Mononuclear cell (primary cell): ENCODE measurements around the gene LCP2. TPM values are rescaled to one million over a fixed set of nuclear protein-coding genes. Genes with fewer than 3 reads are reported as not detected.

Experiments used
- H3K27me3 ChIP-seq: 2 replicates; pipeline ENCODE4 v1.6.0; 2011; ENCODE audit warnings: low read length, control low read depth; ENCODE audit not compliant: insufficient read depth
- H3K4me1 ChIP-seq: 2 replicates; pipeline ENCODE4 v1.5.1; 2011; ENCODE audit warnings: mild to moderate bottlenecking, low read length, control low read depth; ENCODE audit not compliant: insufficient read depth
- H3K4me3 ChIP-seq: 2 replicates; pipeline ENCODE4 v1.5.1; 2011; ENCODE audit warnings: mild to moderate bottlenecking, low read length, moderate library complexity
- H3K9me3 ChIP-seq: 2 replicates; pipeline ENCODE4 v1.5.1; 2011; ENCODE audit warnings: low read depth, mild to moderate bottlenecking, control low read depth, low read length
- total RNA-seq: library from RNA; depleted of rRNA; stranded (reverse); fragments of >200 nt; gene quantifications from one replicate; pipeline ENCODE4 v1.2.3, GENCODE V29; 2012

Gene LCP2
- total RNA-seq, 1 donor: 440 TPM

DNA sequence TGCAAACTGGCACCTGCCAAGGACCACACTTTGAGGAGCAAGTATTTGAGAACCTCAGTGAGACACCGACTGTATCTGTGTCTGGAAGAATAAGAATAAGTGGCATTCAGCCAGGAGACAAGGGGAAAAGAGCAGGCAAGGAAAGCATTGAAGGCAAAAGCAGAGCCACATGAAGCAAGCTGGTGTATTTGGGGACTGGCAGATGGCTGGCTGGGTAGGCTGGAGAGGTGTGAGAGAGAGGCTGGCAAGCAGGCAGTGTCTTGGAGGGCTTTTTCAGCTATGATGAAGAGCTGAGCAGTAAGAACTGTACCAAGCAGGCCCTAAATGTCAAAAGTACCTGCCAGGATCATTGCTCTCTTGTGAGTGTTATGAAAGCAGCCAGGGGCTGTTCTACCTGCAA lies 78.9 kb downstream of the LCP2 start:
- no peak overlapping the region for H3K4me3 ChIP-seq
- no peaks in the 10 kb centered on the region for H3K4me1 ChIP-seq
- H3K9me3 ChIP-seq: no peaks in the 10 kb centered on the region
- no peaks in the 10 kb centered on the region for H3K27me3 ChIP-seq

DNA sequence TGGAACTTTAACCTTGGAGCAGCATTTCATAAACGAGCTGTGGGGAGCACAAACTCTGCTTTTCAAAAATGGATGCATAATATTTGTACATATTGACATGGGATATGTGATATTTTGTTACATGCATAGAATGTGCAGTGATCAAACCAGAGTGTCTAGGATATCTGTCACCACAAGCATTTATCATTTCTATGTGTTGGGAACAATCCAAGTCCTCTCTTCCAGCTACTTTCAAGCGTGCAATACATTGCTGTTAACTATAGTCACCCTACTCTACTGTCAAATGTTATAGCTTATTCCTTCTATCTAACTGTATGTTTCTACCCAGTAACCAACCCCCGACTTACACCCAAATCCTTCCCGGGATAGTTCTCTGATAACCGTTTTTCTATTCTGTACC lies 79.7 kb downstream of the LCP2 start:
- Histone ChIP-seq H3K27me3 (no peaks in the 10 kb centered on the region), H3K4me3 (no peak overlapping the region), H3K9me3 (no peaks in the 10 kb centered on the region), H3K4me1 (no peaks in the 10 kb centered on the region)

- H3K4me3 ChIP-seq: no peak overlapping the region
- peaks cover under 1% of the 10 kb centered on the region for H3K27me3 ChIP-seq
- H3K4me1 ChIP-seq: no peaks in the 10 kb centered on the region
- no peaks in the 10 kb centered on the region for H3K9me3 ChIP-seq
These were observed 81.2 kb downstream of the LCP2 start for GRCh38 chr5:170216257-170216864.

DNA sequence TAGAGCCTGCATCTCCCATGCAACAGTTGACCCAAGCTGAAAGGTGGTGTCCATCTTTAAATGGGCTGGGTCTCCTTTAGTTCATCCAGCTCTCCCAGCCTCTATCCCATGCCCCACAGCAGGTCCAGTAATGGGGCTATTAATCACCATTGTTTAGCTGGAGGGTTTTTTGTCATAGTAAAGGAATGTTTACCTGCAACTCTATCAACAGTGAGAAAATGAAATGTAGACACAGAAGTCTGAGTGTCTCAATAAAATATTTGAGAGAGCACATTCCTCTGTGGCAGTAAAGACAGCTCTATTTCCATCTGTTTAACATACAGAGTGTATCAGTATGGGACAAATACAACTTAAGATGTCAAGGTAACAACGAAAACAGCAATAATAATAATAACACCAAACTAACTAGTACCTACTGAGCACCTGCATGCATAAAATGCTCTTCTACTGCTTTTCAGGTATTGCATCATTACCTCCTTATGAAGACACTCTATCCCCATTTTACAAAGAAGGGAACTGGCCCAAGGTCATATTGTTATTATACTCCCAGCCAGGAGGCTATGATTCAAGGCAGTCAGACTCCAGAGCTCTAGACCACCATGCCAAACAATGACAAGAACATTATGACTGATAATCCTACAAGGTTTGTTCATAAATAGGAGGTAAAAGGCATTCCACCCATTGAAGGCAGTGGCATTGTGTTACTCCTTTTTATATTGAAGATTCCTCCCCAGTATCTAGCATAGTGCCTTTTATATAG lies 85.8 kb downstream of the LCP2 start:
- Histone ChIP-seq H3K27me3 (peaks cover 5% of the 10 kb centered on the region), H3K4me1 (no peaks in the 10 kb centered on the region), H3K4me3 (no peak overlapping the region), H3K9me3 (no peaks in the 10 kb centered on the region)

DNA sequence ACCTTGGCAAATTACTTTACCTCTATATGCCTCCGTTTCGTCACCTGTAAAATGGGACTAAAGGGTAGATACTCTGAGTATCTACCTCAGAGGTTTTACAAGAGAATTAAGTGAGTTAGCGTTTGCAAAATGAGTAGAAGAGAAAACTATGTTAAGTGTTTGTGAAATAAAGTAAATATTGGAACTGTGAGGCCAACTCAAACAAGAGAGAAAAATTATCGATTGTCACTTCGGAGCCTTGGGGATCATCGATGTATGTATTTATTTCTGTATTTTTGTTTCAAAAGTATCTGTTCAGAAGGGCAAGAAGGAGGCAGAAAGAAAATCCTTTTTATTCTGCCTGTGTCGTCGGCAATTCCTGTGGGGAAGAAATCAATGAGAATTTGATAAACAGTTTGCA lies 90.6 kb downstream of the LCP2 start:
- Histone ChIP-seq H3K9me3 (no peaks in the 10 kb centered on the region), H3K27me3 (peaks cover 7% of the 10 kb centered on the region), H3K4me1 (no peaks in the 10 kb centered on the region), H3K4me3 (no peak overlapping the region)

- H3K4me3 ChIP-seq: no peak overlapping the region
- H3K9me3 ChIP-seq: no peaks in the 10 kb centered on the region
- H3K4me1 ChIP-seq: no peaks in the 10 kb centered on the region
- H3K27me3 ChIP-seq: peaks cover 5% of the 10 kb centered on the region
These were observed 91.4 kb downstream of the LCP2 start for GRCh38 chr5:170206216-170206615.

DNA sequence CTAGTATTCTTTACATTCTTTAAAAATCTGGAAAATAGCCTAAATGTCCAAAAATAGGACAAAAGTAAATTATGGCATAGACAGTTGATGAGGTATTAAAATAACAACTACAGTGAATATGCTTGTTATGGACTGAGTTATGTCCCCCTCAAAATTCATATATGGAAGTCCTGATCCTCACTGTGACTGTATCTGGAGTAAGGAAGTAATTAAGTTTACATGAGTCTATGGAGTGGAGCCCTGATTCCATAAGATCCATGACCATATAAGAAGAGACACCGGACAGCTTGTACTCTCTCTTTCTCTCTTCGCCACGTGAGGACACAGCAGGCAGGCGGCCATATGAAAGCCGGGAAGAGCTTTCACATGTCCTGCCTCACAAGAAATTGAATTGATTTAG lies 93.4 kb downstream of the LCP2 start:
- no peak overlapping the region for H3K4me3 ChIP-seq
- peaks cover 2% of the 10 kb centered on the region for H3K27me3 ChIP-seq
- H3K9me3 ChIP-seq: no peaks in the 10 kb centered on the region
- H3K4me1 ChIP-seq: no peaks in the 10 kb centered on the region

GRCh38 chr5:170202117-170202516 lies 95.5 kb downstream of the LCP2 start:
- no peak overlapping the region for H3K4me3 ChIP-seq
- no peaks in the 10 kb centered on the region for H3K4me1 ChIP-seq
- peaks cover 2% of the 10 kb centered on the region for H3K27me3 ChIP-seq

DNA sequence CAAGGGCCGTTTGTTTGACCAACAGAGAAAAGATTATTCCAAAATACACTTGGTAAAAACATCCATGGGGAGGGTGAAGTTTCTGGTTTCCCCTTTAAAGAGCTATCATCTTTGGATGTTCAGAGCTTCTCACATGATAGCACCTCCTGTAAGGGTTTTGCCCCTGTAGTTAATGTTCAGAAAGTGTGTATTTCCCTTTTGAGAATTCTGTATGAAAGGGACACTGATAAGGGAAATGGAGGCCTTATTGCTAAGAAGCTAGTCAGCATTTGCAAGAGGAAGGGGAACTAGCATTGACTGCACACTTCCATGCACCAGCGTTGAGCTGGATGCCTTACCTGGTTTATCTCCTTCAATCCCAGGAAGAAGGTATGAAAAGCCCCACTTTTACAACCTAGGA lies 96.3 kb downstream of the LCP2 start:
- Histone ChIP-seq H3K27me3 (peaks cover 2% of the 10 kb centered on the region), H3K4me1 (no peaks in the 10 kb centered on the region), H3K4me3 (no peak overlapping the region), H3K9me3 (no peaks in the 10 kb centered on the region)

More at GRCh38 chr5:170202117-170202516, 95.5 kb downstream of the LCP2 start:
- H3K9me3 ChIP-seq: no peaks in the 10 kb centered on the region

- Histone ChIP-seq H3K9me3 (no peaks in the 10 kb centered on the region), H3K27me3 (peaks cover 1% of the 10 kb centered on the region), H3K4me3 (no peak overlapping the region), H3K4me1 (no peaks in the 10 kb centered on the region)
These were observed 96.7 kb downstream of the LCP2 start for GRCh38 chr5:170200876-170201275.

Other genes starting within 250 kb of the LCP2 start
- 0.10 TPM for gene FOXI1, start 191.9 kb downstream of the LCP2 start, total RNA-seq
- gene C5orf58, start 64.8 kb downstream of the LCP2 start, total RNA-seq: not detected
- 1.8 TPM for gene KCNMB1, start 91.6 kb upstream of the LCP2 start, total RNA-seq
- not detected for gene KCNIP1, start 206.2 kb upstream of the LCP2 start, total RNA-seq